HepG2 (cell line): ENCODE results near the gene GPR55. TPM values are rescaled to one million over a fixed set of nuclear protein-coding genes. Genes with fewer than 3 reads are reported as not detected.

ENCODE experiments used
- ATAC-seq: fragments of 200-7000 bp; cut with Tn5 transposase; 3 replicates; pipeline ENCODE4 v1.9.1; 2020; ENCODE audit warnings: mild to moderate bottlenecking, moderate library complexity
- BruUV-seq: library from RNA; stranded (reverse); fragments of 400-500 nt; replicated peaks from 2 replicates; lab custom pipeline; 2021; lab: Mats Ljungman, UMichigan
- CTCF ChIA-PET: fragments of 300-600 bp; formaldehyde crosslinking; extraction: SDS; loops from one replicate; lab custom pipeline; 2021; ENCODE audit warnings: low total read pairs, inconsistent platforms, low intra/inter-chr PET ratio; lab: Yijun Ruan, JAX
- POLR2A ChIA-PET: fragments of 350-600 bp; sonication (Branson Sonifier 250); formaldehyde crosslinking; loops from one replicate; lab custom pipeline; 2020; ENCODE audit warnings: antibody characterized with exemption, inconsistent platforms; lab: Yijun Ruan, JAX
- DNase-seq: peaks from one replicate; pipeline ENCODE4 v3.0.0-alpha.2; 2015; ENCODE audit warnings: low spot score
- FAIRE-seq: peaks from 3 replicates; lab custom pipeline; 2011; peaks lifted over from hg19 to GRCh38; lab: Jason Lieb, UNC
- H2AFZ ChIP-seq: one replicate; pipeline ENCODE4 v1.6.1; 2011; ENCODE audit warnings: low read length, inconsistent platforms
- H3K27ac ChIP-seq: fragments of 300-600 bp; 3 replicates; pipeline ENCODE4 v1.8.0; 2011; ENCODE audit warnings: mixed run types, mild to moderate bottlenecking, mixed read lengths, low read length, inconsistent platforms; ENCODE audit not compliant: insufficient read depth; ENCODE audit errors: extremely low read length
- H3K27me3 ChIP-seq, 2 experiments: fragments of 200-600 bp in 1 of 2; 2 replicates in 1 of 2; 3 replicates in 1 of 2; pipeline versions ENCODE4 v1.6.0 to v1.8.0; 2011; ENCODE audit warnings: low read length in 2 of 2, mild to moderate bottlenecking in 2 of 2, moderate library complexity in 2 of 2, inconsistent platforms in 1 of 2; ENCODE audit not compliant: insufficient read depth in 2 of 2, control insufficient read depth in 1 of 2
- H3K36me3 ChIP-seq, 2 experiments: fragments of 200-600 bp in 1 of 2; replicated peaks in 1 of 2; 2 replicates in 1 of 2; 3 replicates in 1 of 2; pipeline versions ENCODE4 v1.5.1 to v1.8.0; 2011; ENCODE audit warnings: low read length in 2 of 2, inconsistent platforms in 1 of 2; ENCODE audit not compliant: insufficient read depth in 2 of 2, control insufficient read depth in 1 of 2
- H3K4me1 ChIP-seq: 2 replicates; pipeline ENCODE4 v1.5.1; 2012; ENCODE audit warnings: low read length, inconsistent platforms; ENCODE audit not compliant: insufficient read depth
- H3K4me2 ChIP-seq: 2 replicates; pipeline ENCODE4 v1.6.0; 2011; ENCODE audit warnings: low read depth, low read length, inconsistent platforms
- H3K4me3 ChIP-seq, 3 experiments: fragments of 200-600 bp in 1 of 3; sonication (generic), shearing (Covaris generic) in 1 of 3; replicated peaks in 1 of 3; 2 replicates each; pipeline ENCODE4 v1.5.1; 2011 to 2016; ENCODE audit warnings: low read length in 3 of 3, inconsistent platforms in 2 of 3, low read depth in 2 of 3, mild to moderate bottlenecking in 2 of 3, control low read depth in 1 of 3, mixed read lengths in 1 of 3; ENCODE audit not compliant: insufficient read depth in 1 of 3
- H3K79me2 ChIP-seq: one replicate; pipeline ENCODE4 v1.6.1; 2011; ENCODE audit warnings: low read length, inconsistent platforms; ENCODE audit not compliant: insufficient read depth
- H3K9ac ChIP-seq: 2 replicates; pipeline ENCODE4 v1.6.0; 2011; ENCODE audit warnings: mild to moderate bottlenecking, low read depth, low read length, inconsistent platforms; ENCODE audit not compliant: insufficient read depth
- H3K9me3 ChIP-seq: 2 replicates; pipeline ENCODE4 v1.5.1; 2012; ENCODE audit warnings: mild to moderate bottlenecking, low read length
- H4K20me1 ChIP-seq: 2 replicates; pipeline ENCODE4 v1.6.0; 2011; ENCODE audit warnings: inconsistent platforms, mild to moderate bottlenecking, low read length, moderate library complexity; ENCODE audit not compliant: insufficient read depth
- FOXP4 ChIP-seq: sonication (generic); formaldehyde crosslinking; IDR thresholded peaks from 2 replicates; pipeline ENCODE4 v1.4.0; 2020; ENCODE audit warnings: missing genetic modification reagents
- HNRNPL ChIP-seq: fragments of 200-400 bp; formaldehyde crosslinking; IDR thresholded peaks from 2 replicates; pipeline ENCODE4 v1.6.1; 2017; ENCODE audit warnings: mild to moderate bottlenecking, low read depth, low read length
- WGBS: methylation state at CpG from one replicate; pipeline ENCODE4 v1.1.6; 2017; ENCODE audit warnings: low lambda C conversion rate; 5-methylcytosine and 5-hydroxymethylcytosine counted together
- in situ Hi-C: cut with HindIII; loops from 2 replicates; pipeline ENCODE4 v1.10.0; 2017; ENCODE audit warnings: low pct_unique_long_range_greater_than_20kb; ENCODE audit not compliant: extremely low pct_ligation_motif_present
- intact Hi-C: fragments of 100-400 bp; cut with micrococcal nuclease; formaldehyde crosslinking; loops from one replicate; pipeline ENCODE4 v1.10.0; 2022; ENCODE audit not compliant: unreplicated experiment
- polyA plus RNA-seq, 8 experiments: library from polyadenylated mRNA; depleted of rRNA in 3 of 8; stranded (reverse) in 7 of 8; unstranded in 1 of 8; fragments of >200 nt; fragmentation: Illumina TruSeq in 4 of 8; extraction: Trizol in 4 of 8; gene quantifications; 2 replicates each; pipeline versions ENCODE4 v1.2.1 to v1.2.3, GENCODE V29; 2011 to 2016; ENCODE audit warnings: low read depth in 4 of 8, missing spikeins in 1 of 8, mixed read lengths in 1 of 8; ENCODE audit not compliant: insufficient read depth in 1 of 8
- total RNA-seq, 5 experiments: library from RNA; depleted of rRNA; stranded (reverse); fragments of >200 nt; fragmentation: Illumina TruSeq; extraction: Trizol; gene quantifications; 2 replicates each; pipeline ENCODE4 v1.2.3, GENCODE V29; 2016; ENCODE audit warnings: low read depth in 1 of 5

Gene GPR55
- total and polyA plus RNA-seq, 2 of the 13 experiments (the other 11 are each of a cell fraction or from before 2014, with no cell fraction given): not detected

DNA sequence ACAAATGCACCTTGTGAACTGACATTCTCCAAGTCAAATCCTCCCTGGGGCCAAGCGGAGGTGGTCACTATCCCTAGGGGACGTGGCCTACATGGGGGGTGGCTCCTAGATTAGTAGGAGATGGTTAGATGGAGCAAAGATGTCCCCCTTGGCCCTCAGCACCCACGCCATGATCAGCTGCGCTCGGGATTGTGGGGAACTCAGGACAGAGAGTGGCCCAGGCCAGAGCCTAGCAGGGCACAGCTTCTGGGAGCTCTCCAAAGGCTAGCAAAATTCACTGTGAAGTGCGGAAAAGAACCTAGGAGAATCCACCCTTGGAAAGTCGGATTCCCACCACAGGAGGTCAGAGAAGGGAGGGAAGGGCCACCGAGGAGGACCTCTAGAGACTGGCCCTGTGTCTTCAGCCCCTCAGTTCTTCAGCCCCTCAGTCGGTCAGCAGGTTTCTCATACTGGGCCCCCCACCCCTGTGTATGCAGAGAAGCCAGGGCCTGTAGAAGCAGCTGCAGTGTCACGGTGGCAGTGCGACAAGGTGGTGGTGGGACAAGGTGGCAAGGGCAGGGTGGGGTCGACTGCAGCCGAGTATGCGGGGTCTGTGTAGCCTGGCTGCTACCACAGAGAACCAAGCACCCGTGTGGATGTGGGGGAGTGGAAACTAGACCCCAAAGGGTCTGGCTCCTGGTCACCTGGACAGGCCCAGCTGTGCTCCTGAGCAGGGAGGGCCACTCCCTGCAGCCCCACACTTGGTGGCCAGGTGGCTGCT is 18.4 kb downstream of the GPR55 start:
- 71% methylated on average over 14 of the region's 15 CpGs for WGBS
- no peak for TF ChIP-seq FOXP4
- no peak for TF ChIP-seq HNRNPL

More for the DNA sequence above, 18.4 kb downstream of the GPR55 start:
- peaks cover 10 to 80% of the 10 kb centered on the region in 2 experiments; a peak in 4 of 5 replicates for H3K27me3 ChIP-seq
- POLR2A ChIA-PET: interaction anchor here (1.8 kb wide), 1 partner anchor 146 kb away, joined by 6 read pairs; no protein-coding TSS in a partner anchor
- in situ Hi-C loops: no loop called here
- no peak overlapping the region for H3K4me2 ChIP-seq
- no peaks in the 10 kb centered on the region for H3K36me3 ChIP-seq
- CTCF ChIA-PET: no interaction called here
- DNase-seq (no peak), FAIRE-seq (no peak), ATAC-seq (no peak)
- no peak overlapping the region for H2AFZ ChIP-seq
- intact Hi-C loops: no loop called here
- H4K20me1 ChIP-seq: no peaks in the 10 kb centered on the region
- H3K9ac ChIP-seq: no peak overlapping the region
- H3K27ac ChIP-seq: no peak overlapping the region
- no peaks in the 10 kb centered on the region for H3K9me3 ChIP-seq
- H3K79me2 ChIP-seq: no peaks in the 10 kb centered on the region
- H3K4me1 ChIP-seq: peaks cover 24% of the 10 kb centered on the region
- BruUV-seq: no TSS peak
- H3K4me3 ChIP-seq: no peak overlapping the region
